Superior temporal gyrus (tissue), 1 donor: ENCODE results near the gene ANKS1B.
"Not testable (repeated sequence)": the region's sequence is repeated elsewhere in the genome, so short reads cannot be mapped to it uniquely, and the experiment has no call there.

Experiments used
- DNase-seq: peaks from one replicate; pipeline ENCODE4 v3.0.0-alpha.2; 2016; ENCODE audit errors: extremely low spot score

Gene ANKS1B

DNA sequence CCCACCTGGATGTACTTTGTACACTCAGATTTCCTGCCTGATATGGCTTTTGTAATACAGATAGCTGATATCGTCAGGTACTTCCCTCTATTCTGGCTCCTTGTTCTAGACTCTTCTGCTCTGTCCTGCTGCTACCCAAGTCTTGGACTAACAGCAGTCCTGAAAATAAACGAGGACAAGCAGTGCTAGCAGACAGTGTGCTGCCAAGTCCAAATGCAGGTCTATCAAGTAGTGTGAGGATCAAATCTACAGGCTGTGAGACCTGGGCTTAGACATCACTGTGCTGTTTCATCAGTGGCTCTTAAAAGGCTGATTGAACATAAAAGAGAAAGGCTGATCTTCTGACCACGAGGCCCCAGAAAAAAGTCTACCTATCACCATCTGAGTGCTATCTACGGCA lies 921.6 kb downstream of the ANKS1B start:
- no peak for DNase-seq

GRCh38 chr12:99059824-99060511 lies 924.8 kb downstream of the ANKS1B start:
- DNase-seq, result no peak

DNA sequence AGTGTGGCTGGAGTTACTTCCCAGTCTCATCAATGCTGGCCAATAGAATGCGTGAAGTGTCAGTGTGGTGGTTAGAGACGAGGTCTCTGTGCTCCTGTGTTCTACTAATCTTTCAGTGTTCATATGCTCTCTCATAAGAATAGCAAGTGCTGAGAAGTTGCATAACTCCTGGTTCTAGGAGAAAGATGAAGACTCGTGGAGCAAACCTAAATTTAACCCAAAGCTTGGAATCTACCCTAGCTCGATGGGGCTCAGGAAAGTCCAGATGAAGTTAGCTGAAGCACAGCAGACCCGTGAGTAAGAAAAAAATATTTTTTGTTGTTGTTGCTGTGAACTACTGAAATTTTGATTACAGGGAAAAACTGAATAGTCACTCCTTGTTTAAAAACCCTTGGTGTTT lies 927.1 kb downstream of the ANKS1B start:
- peak; percentile 71 for DNase-seq

- no peak for DNase-seq
Observed at GRCh38 chr12:99056186-99056585, 928.5 kb downstream of the ANKS1B start.

GRCh38 chr12:99055299-99055698 lies 929.4 kb downstream of the ANKS1B start:
- no peak for DNase-seq

- no peak for DNase-seq
Observed at GRCh38 chr12:99054601-99055128, 930.1 kb downstream of the ANKS1B start.

- DNase-seq, result no peak
Observed at GRCh38 chr12:99053616-99054362, 930.9 kb downstream of the ANKS1B start.

GRCh38 chr12:99049774-99050173 lies 935.0 kb downstream of the ANKS1B start:
- DNase-seq, result no peak

DNA sequence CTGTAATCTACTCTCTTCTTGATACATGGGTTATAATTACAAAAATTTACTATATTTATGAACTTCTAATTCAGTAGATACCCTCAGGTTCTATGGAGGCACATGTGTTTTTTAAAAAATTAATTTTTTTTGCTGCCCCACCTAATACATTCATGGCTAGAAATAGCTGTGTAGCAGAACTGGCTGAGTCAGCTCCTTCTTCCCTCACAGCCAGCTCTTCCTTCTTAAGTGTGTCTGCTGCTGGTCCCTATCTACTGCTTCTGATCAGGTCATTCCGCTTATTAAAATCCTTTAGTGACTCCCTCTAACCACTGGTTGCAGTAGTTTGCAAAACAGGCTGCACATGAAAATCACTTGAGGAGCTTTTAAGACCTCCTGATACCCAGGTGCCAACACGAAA lies 939.6 kb downstream of the ANKS1B start:
- no peak for DNase-seq

DNA sequence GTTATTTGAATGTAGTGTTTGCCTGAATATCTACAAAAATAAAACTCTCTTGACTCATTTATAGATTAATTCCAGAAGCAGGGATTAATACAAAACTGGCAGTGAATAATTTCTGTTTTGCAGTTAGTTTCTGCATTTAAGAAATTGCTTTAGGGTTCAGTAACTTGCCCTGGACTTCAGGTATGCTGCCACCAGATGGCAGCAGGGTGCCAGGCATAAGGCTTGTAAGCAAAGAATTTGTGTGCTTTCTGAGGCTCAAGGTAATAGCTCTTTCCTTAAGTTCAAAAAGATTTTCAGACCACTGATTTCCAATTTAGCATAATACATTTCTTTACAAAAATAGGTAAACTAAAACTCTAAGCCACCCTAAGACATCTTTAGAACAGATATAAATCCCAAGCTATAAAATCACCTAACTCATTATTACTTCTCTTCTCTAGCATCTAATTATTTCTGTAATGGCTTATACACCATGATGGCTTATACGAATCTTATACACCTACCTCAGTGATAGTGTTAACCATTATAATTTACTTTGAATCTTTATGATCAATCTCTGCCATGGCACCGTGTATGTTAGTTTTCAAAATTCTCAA lies 941.3 kb downstream of the ANKS1B start:
- peak; percentile 81 for DNase-seq

DNA sequence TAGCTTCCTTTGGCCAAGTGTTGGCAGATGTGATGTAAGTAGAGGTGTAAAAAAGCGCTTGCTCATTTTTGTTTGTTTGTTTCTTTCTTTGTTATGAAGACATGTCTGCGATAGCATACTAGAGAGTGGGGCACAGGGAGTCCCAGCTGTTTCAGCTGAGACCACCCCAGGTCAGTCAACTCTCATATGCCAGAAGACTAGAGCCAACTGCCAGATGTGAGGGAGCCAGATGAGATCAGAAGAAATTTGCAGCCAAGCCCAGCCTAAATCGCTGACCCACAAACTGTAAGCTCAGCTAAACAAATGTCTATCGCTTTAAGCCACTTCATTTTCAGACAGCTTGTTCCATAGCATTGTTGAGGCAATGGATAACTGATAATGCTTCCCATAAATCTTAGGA lies 942.5 kb downstream of the ANKS1B start:
- no peak for DNase-seq

GRCh38 chr12:99039367-99040120 lies 945.2 kb downstream of the ANKS1B start:
- no peak for DNase-seq

DNA sequence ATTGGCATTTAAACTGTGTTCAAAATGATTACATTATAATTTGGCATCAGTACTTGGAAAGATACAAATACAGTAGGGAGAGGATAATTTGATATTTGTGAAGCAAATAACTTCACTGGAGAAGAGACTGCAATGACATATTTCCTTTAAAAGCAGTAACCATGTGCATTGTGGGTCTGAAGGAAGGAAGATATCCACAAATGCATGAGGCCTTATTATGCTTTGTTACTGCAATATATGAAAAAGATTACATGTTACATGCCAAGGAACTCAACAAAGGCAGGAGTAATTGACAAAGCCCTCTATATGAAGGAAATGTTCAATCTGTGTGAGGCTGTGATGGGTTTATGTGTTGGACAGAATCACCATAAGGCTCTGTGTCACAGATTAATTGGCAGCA lies 948.2 kb downstream of the ANKS1B start:
- no peak for DNase-seq

DNA sequence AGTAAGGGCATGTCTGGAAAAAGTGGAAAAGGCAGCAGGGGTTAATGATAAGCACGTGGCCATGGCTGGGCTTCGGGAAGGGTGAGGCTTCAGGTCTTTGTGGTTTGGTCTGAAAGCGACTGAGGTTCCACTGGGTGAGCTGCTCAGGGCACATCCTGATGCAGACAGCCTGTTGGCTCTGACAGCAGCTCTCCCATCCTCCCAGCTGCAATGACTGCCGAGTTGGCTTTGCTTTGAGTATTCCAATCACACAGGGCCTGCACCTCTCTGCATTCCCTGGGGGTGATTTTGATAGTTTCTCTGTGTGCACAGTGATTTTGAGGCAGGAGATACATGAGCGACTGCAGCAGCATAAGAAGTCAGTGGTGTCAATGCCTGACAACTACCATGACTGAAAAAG lies 948.9 kb downstream of the ANKS1B start:
- no peak for DNase-seq

- DNase-seq, result not testable (repeated sequence)
Observed at GRCh38 chr12:99034201-99034600, 950.5 kb downstream of the ANKS1B start.

DNA sequence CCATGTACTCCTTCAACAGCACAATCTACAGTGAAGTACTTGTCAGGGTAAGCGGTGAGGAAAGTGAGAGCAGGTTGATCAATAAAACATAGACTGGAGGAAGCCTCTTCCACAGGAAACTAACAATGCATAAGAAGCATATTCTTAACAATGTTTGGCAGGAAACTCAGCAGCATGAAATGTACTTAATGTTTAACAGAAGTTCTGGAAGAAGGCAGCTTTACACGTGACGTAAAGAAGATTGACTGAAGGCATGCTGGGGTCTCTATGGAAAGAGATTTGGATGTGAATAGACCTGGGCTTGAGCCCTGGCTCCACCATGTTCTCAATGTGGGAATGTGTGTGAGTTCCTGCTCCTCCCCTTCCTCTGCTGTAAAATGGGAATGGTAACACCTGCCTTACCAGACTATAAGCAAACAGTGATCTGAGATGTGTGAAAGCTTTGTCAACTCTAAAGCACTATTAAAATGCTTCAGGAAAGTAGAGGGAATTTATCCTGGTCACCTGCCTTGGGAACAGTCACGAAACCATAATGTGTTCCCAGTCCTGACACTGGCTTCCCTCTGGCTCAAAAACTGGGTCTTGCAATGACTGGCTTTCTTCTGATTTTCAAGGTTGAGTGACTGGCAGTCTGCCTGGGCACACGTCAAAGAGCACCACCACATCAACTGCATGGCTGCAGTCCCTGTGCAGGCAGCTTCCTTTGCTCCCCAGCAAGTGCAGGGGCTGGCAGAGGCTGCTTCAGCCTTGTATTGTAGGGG lies 955.0 kb downstream of the ANKS1B start:
- no peak for DNase-seq

DNA sequence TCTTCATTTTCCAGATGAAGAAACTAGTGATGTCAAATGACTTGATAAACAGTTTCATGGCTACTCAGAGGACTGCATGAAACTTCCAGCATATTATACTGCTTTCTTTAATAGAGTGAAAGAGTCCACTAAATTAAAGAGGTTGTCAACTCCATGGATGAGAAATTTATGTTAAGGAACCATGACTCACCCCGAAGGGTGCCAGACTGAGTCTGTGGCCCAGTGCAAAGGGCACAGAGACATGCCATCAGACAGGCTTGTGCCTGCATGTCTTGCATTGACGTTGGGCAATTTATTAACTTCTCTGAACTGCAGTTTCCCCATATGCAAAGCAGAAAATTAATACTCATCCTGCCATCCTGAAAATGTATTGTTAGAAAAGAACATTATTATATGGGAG lies 957.3 kb downstream of the ANKS1B start:
- DNase-seq, result no peak

- no peak for DNase-seq
Observed at GRCh38 chr12:99027055-99027393, 957.7 kb downstream of the ANKS1B start.

GRCh38 chr12:99026332-99027054 lies 958.2 kb downstream of the ANKS1B start:
- no peak for DNase-seq

DNA sequence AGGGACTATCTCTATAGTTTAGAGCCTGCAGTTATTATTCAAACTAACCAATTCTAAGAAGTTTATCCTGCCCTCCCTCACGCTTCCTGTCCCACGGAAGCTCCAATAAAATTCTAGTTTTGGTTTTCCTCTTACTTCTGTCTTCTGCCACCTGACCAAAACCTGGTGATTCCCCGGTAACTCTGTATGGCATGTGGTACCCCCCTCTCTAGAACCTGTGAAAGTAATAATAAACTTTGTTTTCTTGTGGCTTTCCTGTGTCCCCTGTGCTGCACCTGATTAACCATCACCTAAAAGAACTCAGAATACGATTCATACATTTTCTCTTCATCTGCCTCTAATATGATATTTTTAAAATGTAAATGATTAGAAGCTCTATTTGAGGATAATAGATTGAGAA lies 959.9 kb downstream of the ANKS1B start:
- no peak for DNase-seq

GRCh38 chr12:99024191-99024590 lies 960.5 kb downstream of the ANKS1B start:
- no peak for DNase-seq
